ENCODE data around the gene CALML4.

Gene CALML4

GRCh38 chr15:68143785-68144184, 61.3 kb downstream of the CALML4 start:
- no peak for DNase-seq (ENCODE audit: low spot score)

- no peak for DNase-seq (ENCODE audit: low spot score)
Observed at GRCh38 chr15:68143129-68143528, 62.0 kb downstream of the CALML4 start.
